H1 (cell line): ENCODE data around the gene FLNC. TPM values are rescaled to one million over a fixed set of nuclear protein-coding genes. Genes with fewer than 3 reads are reported as not detected.

Experiments
- CTCF ChIA-PET: fragments of 300-600 bp; sonication (Branson Sonifier 250); formaldehyde crosslinking; loops from one replicate; lab custom pipeline; 2021; ENCODE audit not compliant: partially characterized antibody; lab: Charles Lee
- POLR2A ChIA-PET: fragments of 300-600 bp; sonication (Branson Sonifier 250); formaldehyde crosslinking; loops from one replicate; lab custom pipeline; 2021; ENCODE audit warnings: inconsistent platforms; ENCODE audit not compliant: partially characterized antibody; lab: Charles Lee
- DNase-seq, 2 experiments: peaks; one replicate each; pipeline versions ENCODE4 v3.0.0 to v3.0.0-alpha.2; 2010 to 2022; ENCODE audit warnings: low spot score in 2 of 2, low read depth in 1 of 2, mixed read lengths in 1 of 2
- FAIRE-seq: peaks from 2 replicates; lab custom pipeline; 2011; peaks lifted over from hg19 to GRCh38; lab: Jason Lieb, UNC
- H2AFZ ChIP-seq: 2 replicates; pipeline ENCODE4 v1.8.1; 2012; ENCODE audit warnings: low read length, inconsistent platforms
- H2AK5ac ChIP-seq: 2 replicates; pipeline ENCODE4 v1.6.1; 2013; ENCODE audit warnings: low read depth, low read length
- H2BK120ac ChIP-seq: replicated peaks from 2 replicates; pipeline ENCODE3; 2013; ENCODE audit warnings: low read depth, low read length, inconsistent platforms
- H2BK12ac ChIP-seq: 2 replicates; pipeline ENCODE4 v1.6.1; 2013; ENCODE audit warnings: low read depth, low read length
- H2BK15ac ChIP-seq: 2 replicates; pipeline ENCODE4 v1.6.1; 2013; ENCODE audit warnings: low read length
- H2BK20ac ChIP-seq: 2 replicates; pipeline ENCODE4 v1.6.1; 2013; ENCODE audit warnings: low read length
- H2BK5ac ChIP-seq: 2 replicates; pipeline ENCODE4 v1.6.1; 2013; ENCODE audit warnings: low read depth, low read length
- H3K14ac ChIP-seq: 2 replicates; pipeline ENCODE4 v1.6.1; 2013; ENCODE audit warnings: inconsistent platforms; ENCODE audit not compliant: insufficient read length
- H3K18ac ChIP-seq: 2 replicates; pipeline ENCODE4 v1.6.1; 2013; ENCODE audit warnings: low read length; ENCODE audit errors: extremely low read depth
- H3K23ac ChIP-seq: 2 replicates; pipeline ENCODE4 v1.6.1; 2013; ENCODE audit warnings: inconsistent platforms; ENCODE audit not compliant: insufficient read length
- H3K23me2 ChIP-seq: 2 replicates; pipeline ENCODE4 v1.6.1; 2013; ENCODE audit warnings: low read depth, low read length
- H3K27ac ChIP-seq: 2 replicates; pipeline ENCODE4 v1.6.1; 2011; ENCODE audit warnings: low read depth, low read length, inconsistent platforms
- H3K27me3 ChIP-seq, 4 experiments: replicated peaks in 1 of 4; 1 replicate in 1 of 4; 2 replicates in 3 of 4; pipeline versions ENCODE4 v1.6.1 to v1.8.1; 2011 to 2013; ENCODE audit warnings: low read length in 3 of 4, mild to moderate bottlenecking in 3 of 4, inconsistent platforms in 2 of 4, mixed read lengths in 2 of 4, moderate library complexity in 1 of 4; ENCODE audit not compliant: control insufficient read depth in 3 of 4, insufficient read depth in 3 of 4; ENCODE audit errors: extremely low read depth in 1 of 4
- H3K36me3 ChIP-seq, 4 experiments: 2 replicates each; pipeline versions ENCODE4 v1.6.1 to v1.8.1; 2011 to 2013; ENCODE audit warnings: mild to moderate bottlenecking in 4 of 4, low read length in 3 of 4, moderate library complexity in 2 of 4, control low read depth in 1 of 4, inconsistent platforms in 1 of 4; ENCODE audit not compliant: insufficient read depth in 4 of 4, control insufficient read depth in 2 of 4
- H3K4ac ChIP-seq: replicated peaks from 2 replicates; pipeline ENCODE3; 2013; ENCODE audit warnings: low read length, low read depth, mixed read lengths, inconsistent platforms; ENCODE audit not compliant: insufficient read length
- H3K4me1 ChIP-seq, 4 experiments: replicated peaks in 1 of 4; 1 replicate in 1 of 4; 2 replicates in 3 of 4; pipeline versions ENCODE4 v1.6.1 to v1.8.1; 2011 to 2013; ENCODE audit warnings: low read length in 3 of 4, inconsistent platforms in 2 of 4, mixed read lengths in 1 of 4; ENCODE audit not compliant: insufficient read depth in 4 of 4, control insufficient read depth in 3 of 4
- H3K4me2 ChIP-seq, 2 experiments: 2 replicates each; pipeline versions ENCODE4 v1.6.1 to v1.8.1; 2011 to 2013; ENCODE audit warnings: low read depth in 2 of 2, low read length in 2 of 2, control low read depth in 1 of 2, inconsistent platforms in 1 of 2, mild to moderate bottlenecking in 1 of 2; ENCODE audit not compliant: insufficient read depth in 1 of 2
- H3K4me3 ChIP-seq, 4 experiments: fragments of 200-600, 300-600 bp in 1 of 4; sonication (generic), shearing (Covaris generic), sonication (Bioruptor Twin) in 1 of 4; 2 replicates each; pipeline versions ENCODE4 v1.5.1 to v1.8.1; 2011 to 2016; ENCODE audit warnings: low read length in 4 of 4, low read depth in 3 of 4, control low read depth in 2 of 4, inconsistent platforms in 2 of 4, mild to moderate bottlenecking in 2 of 4, mixed read lengths in 1 of 4, moderate library complexity in 1 of 4; ENCODE audit not compliant: insufficient read depth in 2 of 4; ENCODE audit errors: extremely low read depth in 1 of 4
- H3K56ac ChIP-seq: replicated peaks from 2 replicates; pipeline ENCODE3; 2013; ENCODE audit warnings: low read depth, mild to moderate bottlenecking, mixed read lengths, low read length, inconsistent platforms; ENCODE audit not compliant: insufficient read length
- H3K79me1 ChIP-seq: 2 replicates; pipeline ENCODE4 v1.6.1; 2013; ENCODE audit warnings: low read depth, low read length, control low read depth
- H3K79me2 ChIP-seq, 2 experiments: 2 replicates each; pipeline versions ENCODE4 v1.6.1 to v1.8.1; 2012 to 2013; ENCODE audit warnings: low read length in 2 of 2, mild to moderate bottlenecking in 2 of 2, inconsistent platforms in 1 of 2; ENCODE audit not compliant: insufficient read depth in 2 of 2, control insufficient read depth in 1 of 2
- H3K9ac ChIP-seq, 4 experiments: replicated peaks in 1 of 4; 1 replicate in 1 of 4; 2 replicates in 3 of 4; pipeline versions ENCODE4 v1.6.1 to v1.8.1; 2011 to 2013; ENCODE audit warnings: low read depth in 3 of 4, low read length in 3 of 4, control low read depth in 2 of 4, mild to moderate bottlenecking in 2 of 4, moderate library complexity in 2 of 4, inconsistent platforms in 1 of 4; ENCODE audit errors: extremely low read depth in 1 of 4
- H3K9me3 ChIP-seq, 2 experiments: 2 replicates each; pipeline versions ENCODE4 v1.6.1 to v1.8.1; 2012 to 2013; ENCODE audit warnings: mild to moderate bottlenecking in 2 of 2, moderate library complexity in 2 of 2, control low read depth in 1 of 2, inconsistent platforms in 1 of 2, low read depth in 1 of 2, low read length in 1 of 2, mixed read lengths in 1 of 2; ENCODE audit not compliant: insufficient read depth in 2 of 2
- H4K20me1 ChIP-seq, 2 experiments: replicated peaks in 1 of 2; 2 replicates each; pipeline versions ENCODE3 to v1.8.1; 2011 to 2013; ENCODE audit warnings: inconsistent platforms in 2 of 2, low read length in 2 of 2, mild to moderate bottlenecking in 1 of 2; ENCODE audit not compliant: insufficient read depth in 2 of 2, control insufficient read depth in 1 of 2
- H4K5ac ChIP-seq: 2 replicates; pipeline ENCODE4 v1.6.1; 2013; ENCODE audit warnings: low read length, low read depth, mixed read lengths, inconsistent platforms; ENCODE audit not compliant: insufficient read length
- H4K8ac ChIP-seq: 2 replicates; pipeline ENCODE4 v1.8.0; 2013; ENCODE audit warnings: mild to moderate bottlenecking, moderate library complexity, low read length, inconsistent platforms; ENCODE audit not compliant: insufficient read depth; ENCODE audit errors: extremely low read depth
- H4K91ac ChIP-seq: replicated peaks from 2 replicates; pipeline ENCODE3; 2013; ENCODE audit warnings: low read length, mixed read lengths, inconsistent platforms; ENCODE audit not compliant: insufficient read length
- BCL11A ChIP-seq, 2 experiments: IDR thresholded peaks; one replicate each; pipeline ENCODE4 v1.6.1; 2011; ENCODE audit warnings: low read depth in 2 of 2, low read length in 2 of 2, mild to moderate bottlenecking in 2 of 2
- CEBPB ChIP-seq: IDR thresholded peaks from 2 replicates; pipeline ENCODE4 v1.6.1; 2012; ENCODE audit warnings: low read depth, low read length
- EGR1 ChIP-seq: IDR thresholded peaks from 2 replicates; pipeline ENCODE4 v1.6.1; 2011; ENCODE audit warnings: low read depth, low read length, borderline replicate concordance
- KDM5A ChIP-seq: fragments of 200-600 bp; IDR thresholded peaks from 2 replicates; pipeline ENCODE4 v1.7.1; 2012; ENCODE audit warnings: mild to moderate bottlenecking, low read length, inconsistent platforms, mixed read lengths
- MAX ChIP-seq: IDR thresholded peaks from 2 replicates; pipeline ENCODE4 v1.6.1; 2012; ENCODE audit warnings: inconsistent platforms
- NANOG ChIP-seq: IDR thresholded peaks from 2 replicates; pipeline ENCODE4 v1.6.1; 2011; ENCODE audit warnings: low read length, low read depth, mild to moderate bottlenecking, inconsistent platforms; ENCODE audit not compliant: insufficient read depth, poor library complexity, severe bottlenecking
- SIRT6 ChIP-seq: IDR thresholded peaks from one replicate; pipeline ENCODE4 v1.7.1; 2012; ENCODE audit warnings: low read length, inconsistent platforms
- SIX5 ChIP-seq: IDR thresholded peaks from 2 replicates; pipeline ENCODE4 v1.6.1; 2011; ENCODE audit warnings: mild to moderate bottlenecking, low read depth, low read length
- SP2 ChIP-seq: IDR thresholded peaks from 2 replicates; pipeline ENCODE4 v1.6.1; 2012; ENCODE audit warnings: mild to moderate bottlenecking, low read length, inconsistent platforms
- TAF1 ChIP-seq: IDR thresholded peaks from 2 replicates; pipeline ENCODE4 v1.6.1; 2011; ENCODE audit warnings: mild to moderate bottlenecking, low read depth, low read length
- TAF7 ChIP-seq: optimal IDR thresholded peaks from 2 replicates; pipeline ENCODE3; 2011; ENCODE audit warnings: low read depth, mild to moderate bottlenecking, inconsistent platforms, low read length, moderate library complexity, borderline replicate concordance
- YY1 ChIP-seq: IDR thresholded peaks from 2 replicates; pipeline ENCODE4 v1.6.1; 2011; ENCODE audit warnings: low read depth, mild to moderate bottlenecking, low read length
- WGBS, 2 experiments: shearing (Covaris generic) in 1 of 2; methylation state at CpG; one replicate each; pipeline versions ENCODE4 v1.1.6 to v1.1.7; 2013 to 2015; ENCODE audit warnings: low lambda C conversion rate in 2 of 2, mixed read lengths in 2 of 2, inconsistent platforms in 1 of 2, low coverage in 1 of 2, missing lambda C conversion rate in 1 of 2; ENCODE audit not compliant: insufficient replicate concordance in 2 of 2, insufficient coverage in 1 of 2, insufficient read length in 1 of 2; ENCODE audit errors: extremely low coverage in 1 of 2, missing lambda C conversion rate in 1 of 2; 5-methylcytosine and 5-hydroxymethylcytosine counted together
- polyA plus RNA-seq, 7 experiments: library from polyadenylated mRNA; depleted of rRNA in 3 of 7; stranded (reverse) in 5 of 7; unstranded in 2 of 7; fragments of >200 nt in 5 of 7; fragments of 200-250 nt in 2 of 7; gene quantifications; 1 replicate in 5 of 7; 2 replicates in 1 of 7; 4 replicates in 1 of 7; pipeline versions ENCODE4 v1.2.1 to v1.2.3, GENCODE V29; 2011 to 2013; ENCODE audit warnings: missing spikeins in 2 of 7, mixed read lengths in 2 of 7
- total RNA-seq: library from RNA; stranded (reverse); fragmentation: NEBNext Ultra II Directional; extraction: Animal tissue kit (Norgen Biotek cat#: 25700); gene quantifications from 2 replicates; pipeline ENCODE4 v1.2.1, GENCODE V29; 2021
- TF ChIP-seq, protein P1 (sequence below): IDR thresholded peaks from 2 replicates; pipeline ENCODE4 v1.6.1; 2012; ENCODE audit warnings: inconsistent platforms

FLNC gene
- total and polyA plus RNA-seq, 2 of the 8 experiments (the other 6 are each of a cell fraction or from before 2014, with no cell fraction given): 1.9 to 10.7 TPM

GRCh38 chr7:128838981-128839731 lies 8.9 kb downstream of the FLNC start:
- H4K20me1 ChIP-seq: no peaks in the 10 kb centered on the region
- POLR2A ChIA-PET: interaction anchor here (1.5 to 2.7 kb wide), 2 partner anchors 7 to 30 kb away, joined by 5 to 15 read pairs; no protein-coding TSS in a partner anchor
- H4K5ac ChIP-seq: no peak overlapping the region
- H3K9me3 ChIP-seq: no peaks in the 10 kb centered on the region
- H2BK12ac ChIP-seq: no peak overlapping the region
- no peak overlapping the region for H4K91ac ChIP-seq
- H2AFZ ChIP-seq: no peak overlapping the region
- no peak overlapping the region for H3K23ac ChIP-seq
- no peak overlapping the region for H3K4ac ChIP-seq
- H3K27ac ChIP-seq: no peak overlapping the region
- no peak overlapping the region for H3K14ac ChIP-seq
- H3K4me1 ChIP-seq: peaks cover 0 to 10% (median 7%) of the 10 kb centered on the region in 4 experiments; a peak in 6 of 7 replicates
- H3K23me2 ChIP-seq: no peaks in the 10 kb centered on the region
- no peak overlapping the region for H3K18ac ChIP-seq
- H3K36me3 ChIP-seq: no peaks in the 10 kb centered on the region
- H3K4me2 ChIP-seq: no peak overlapping the region
- WGBS, 2 experiments: 96% methylated on average over 17 of the region's 17 CpGs; no CpG with 5 or more reads in 1 of the 2 experiments
- H3K79me1 ChIP-seq: no peaks in the 10 kb centered on the region
- no peak for DNase-seq
- no peak overlapping the region for H3K9ac ChIP-seq
- no peaks in the 10 kb centered on the region; a peak in 1 of 7 replicates for H3K27me3 ChIP-seq
- H4K8ac ChIP-seq: no peak overlapping the region
- no peak overlapping the region for H2BK20ac ChIP-seq
- H2BK15ac ChIP-seq: no peak overlapping the region
- FAIRE-seq: no peak
- H3K79me2 ChIP-seq: no peaks in the 10 kb centered on the region
- H2BK120ac ChIP-seq: no peak overlapping the region
- no peak overlapping the region for H2AK5ac ChIP-seq
- no peak overlapping the region for H3K4me3 ChIP-seq
- no peak overlapping the region for H3K56ac ChIP-seq
- H2BK5ac ChIP-seq: no peak overlapping the region
- CTCF ChIA-PET: interaction anchor here (1.2 to 11.5 kb wide), 5 partner anchors 16 to 44 kb away, joined by 3 to 148 read pairs (median 17); partner anchors contain the start of gene ATP6V1F
- TF ChIP-seq EGR1 (no peak), SP2 (no peak), SIX5 (no peak), KDM5A (no peak), TAF7 (no peak), YY1 (no peak), NANOG (no peak), CEBPB (no peak), BCL11A (IDR thresholded peaks at IDR 0.05; ENCODE audit: low read depth in 2 of 2, low read length in 2 of 2) (no peak), MAX (no peak), TAF1 (no peak), SIRT6 (no peak)
- TF ChIP-seq, protein P1, sequence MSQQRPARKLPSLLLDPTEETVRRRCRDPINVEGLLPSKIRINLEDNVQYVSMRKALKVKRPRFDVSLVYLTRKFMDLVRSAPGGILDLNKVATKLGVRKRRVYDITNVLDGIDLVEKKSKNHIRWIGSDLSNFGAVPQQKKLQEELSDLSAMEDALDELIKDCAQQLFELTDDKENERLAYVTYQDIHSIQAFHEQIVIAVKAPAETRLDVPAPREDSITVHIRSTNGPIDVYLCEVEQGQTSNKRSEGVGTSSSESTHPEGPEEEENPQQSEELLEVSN: no peak
